ENCODE data around the gene BICC1.

The BICC1 gene

GRCh38 chr10:58556516-58557165 is 44.0 kb downstream of the BICC1 start:
- Histone ChIP-seq H3K4me1 (ENCODE audit: low read depth, poor library complexity, severe bottlenecking) (no peaks in the 10 kb centered on the region), H3K9ac (no peak overlapping the region), H3K4me2 (no peak overlapping the region), H3K36me3 (ENCODE audit: insufficient read depth) (no peaks in the 10 kb centered on the region), H3K79me2 (ENCODE audit: insufficient read depth, low read depth) (no peaks in the 10 kb centered on the region), H3K27ac (no peak overlapping the region), H3K27me3 (ENCODE audit: insufficient read depth, low read depth) (no peaks in the 10 kb centered on the region), H3K4me3 (IDR thresholded peaks at IDR 0.05; ENCODE audit: insufficient read depth, low read depth, low read length) (no peak overlapping the region), H2AFZ (ENCODE audit: low read depth) (no peak overlapping the region), H4K20me1 (ENCODE audit: insufficient read depth) (no peaks in the 10 kb centered on the region)
- TF ChIP-seq, protein P1, sequence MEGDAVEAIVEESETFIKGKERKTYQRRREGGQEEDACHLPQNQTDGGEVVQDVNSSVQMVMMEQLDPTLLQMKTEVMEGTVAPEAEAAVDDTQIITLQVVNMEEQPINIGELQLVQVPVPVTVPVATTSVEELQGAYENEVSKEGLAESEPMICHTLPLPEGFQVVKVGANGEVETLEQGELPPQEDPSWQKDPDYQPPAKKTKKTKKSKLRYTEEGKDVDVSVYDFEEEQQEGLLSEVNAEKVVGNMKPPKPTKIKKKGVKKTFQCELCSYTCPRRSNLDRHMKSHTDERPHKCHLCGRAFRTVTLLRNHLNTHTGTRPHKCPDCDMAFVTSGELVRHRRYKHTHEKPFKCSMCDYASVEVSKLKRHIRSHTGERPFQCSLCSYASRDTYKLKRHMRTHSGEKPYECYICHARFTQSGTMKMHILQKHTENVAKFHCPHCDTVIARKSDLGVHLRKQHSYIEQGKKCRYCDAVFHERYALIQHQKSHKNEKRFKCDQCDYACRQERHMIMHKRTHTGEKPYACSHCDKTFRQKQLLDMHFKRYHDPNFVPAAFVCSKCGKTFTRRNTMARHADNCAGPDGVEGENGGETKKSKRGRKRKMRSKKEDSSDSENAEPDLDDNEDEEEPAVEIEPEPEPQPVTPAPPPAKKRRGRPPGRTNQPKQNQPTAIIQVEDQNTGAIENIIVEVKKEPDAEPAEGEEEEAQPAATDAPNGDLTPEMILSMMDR (conservative IDR thresholded peaks at IDR 0.05; ENCODE audit: low read depth, low read length) = no peak

- Histone ChIP-seq H3K4me3 (IDR thresholded peaks at IDR 0.05; ENCODE audit: insufficient read depth, low read depth, low read length) (no peak overlapping the region), H3K4me1 (ENCODE audit: low read depth, poor library complexity, severe bottlenecking) (no peaks in the 10 kb centered on the region), H3K9ac (no peak overlapping the region), H3K4me2 (no peak overlapping the region), H3K27me3 (ENCODE audit: insufficient read depth, low read depth) (no peaks in the 10 kb centered on the region), H2AFZ (ENCODE audit: low read depth) (no peak overlapping the region), H3K27ac (no peak overlapping the region), H3K79me2 (ENCODE audit: insufficient read depth, low read depth) (no peaks in the 10 kb centered on the region), H3K36me3 (ENCODE audit: insufficient read depth) (no peaks in the 10 kb centered on the region), H4K20me1 (ENCODE audit: insufficient read depth) (no peaks in the 10 kb centered on the region)
- TF ChIP-seq, protein P1 (conservative IDR thresholded peaks at IDR 0.05; ENCODE audit: low read depth, low read length) = no peak
These were observed 45.0 kb downstream of the BICC1 start for GRCh38 chr10:58557714-58558113.

DNA sequence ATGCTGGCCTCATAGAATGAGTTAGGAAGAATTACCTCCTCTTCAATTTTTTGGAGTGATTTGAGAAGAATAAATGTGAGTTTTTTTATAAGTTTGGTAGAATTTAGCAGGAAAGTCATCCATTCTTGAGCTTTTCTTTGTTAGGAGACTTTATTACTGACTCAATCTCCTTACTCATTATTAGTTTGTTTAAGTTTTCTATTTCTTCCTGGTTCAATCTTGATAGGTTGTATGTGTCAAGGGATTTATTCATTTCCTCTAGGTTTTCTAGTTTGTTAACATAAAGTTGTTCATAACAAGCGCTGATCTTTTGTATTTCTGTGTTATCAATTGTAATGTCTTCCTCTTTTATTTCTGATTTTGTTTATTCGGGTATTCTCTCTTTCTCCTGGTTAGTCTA is 47.4 kb downstream of the BICC1 start:
- Histone ChIP-seq H4K20me1 (ENCODE audit: insufficient read depth) (no peaks in the 10 kb centered on the region), H3K27ac (no peak overlapping the region), H3K36me3 (ENCODE audit: insufficient read depth) (no peaks in the 10 kb centered on the region), H3K27me3 (ENCODE audit: insufficient read depth, low read depth) (no peaks in the 10 kb centered on the region), H3K4me2 (no peak overlapping the region), H3K4me3 (IDR thresholded peaks at IDR 0.05; ENCODE audit: insufficient read depth, low read depth, low read length) (no peak overlapping the region), H2AFZ (ENCODE audit: low read depth) (no peak overlapping the region), H3K9ac (no peak overlapping the region), H3K79me2 (ENCODE audit: insufficient read depth, low read depth) (no peaks in the 10 kb centered on the region), H3K4me1 (ENCODE audit: low read depth, poor library complexity, severe bottlenecking) (no peaks in the 10 kb centered on the region)
- TF ChIP-seq, protein P1 (conservative IDR thresholded peaks at IDR 0.05; ENCODE audit: low read depth, low read length) = no peak

- Histone ChIP-seq H3K4me3 (IDR thresholded peaks at IDR 0.05; ENCODE audit: insufficient read depth, low read depth, low read length) (no peak overlapping the region), H3K27ac (no peak overlapping the region), H4K20me1 (ENCODE audit: insufficient read depth) (no peaks in the 10 kb centered on the region), H2AFZ (ENCODE audit: low read depth) (no peak overlapping the region), H3K36me3 (ENCODE audit: insufficient read depth) (no peaks in the 10 kb centered on the region), H3K4me1 (ENCODE audit: low read depth, poor library complexity, severe bottlenecking) (no peaks in the 10 kb centered on the region), H3K9ac (no peak overlapping the region), H3K4me2 (no peak overlapping the region), H3K27me3 (ENCODE audit: insufficient read depth, low read depth) (no peaks in the 10 kb centered on the region), H3K79me2 (ENCODE audit: insufficient read depth, low read depth) (no peaks in the 10 kb centered on the region)
- TF ChIP-seq, protein P1 (conservative IDR thresholded peaks at IDR 0.05; ENCODE audit: low read depth, low read length) = no peak
These were observed 52.6 kb downstream of the BICC1 start for GRCh38 chr10:58565271-58565670.

Measured in KMS-11 (cell line).